B cell (primary cell): ENCODE data around the gene RTL9. TPM values are rescaled to one million over a fixed set of nuclear protein-coding genes. Genes with fewer than 3 reads are reported as not detected.
"Not testable (repeated sequence)": the region's sequence is repeated elsewhere in the genome, so short reads cannot be mapped to it uniquely, and the experiment has no call there.

Source experiments
- ATAC-seq: fragments of 200-7000 bp; cut with Tn5 transposase; one replicate; pipeline ENCODE4 v1.10.0; 2021; ENCODE audit warnings: low read depth, mild to moderate bottlenecking, moderate number of reproducible peaks, moderate library complexity
- CTCF ChIA-PET: fragments of 350-600 bp; sonication (Branson Sonifier 250); formaldehyde crosslinking; loops from one replicate; lab custom pipeline; 2021; ENCODE audit warnings: antibody characterized with exemption, inconsistent platforms; lab: Charles Lee
- POLR2A ChIA-PET: fragments of 350-600 bp; sonication (Branson Sonifier 250); formaldehyde crosslinking; loops from one replicate; lab custom pipeline; 2021; ENCODE audit warnings: antibody characterized with exemption; lab: Charles Lee
- DNase-seq: peaks from one replicate; pipeline ENCODE4 v3.0.0; 2013
- H2AFZ ChIP-seq: 2 replicates; pipeline ENCODE4 v1.6.1; 2012; ENCODE audit warnings: mild to moderate bottlenecking, low read depth, low read length; ENCODE audit not compliant: insufficient read depth, poor library complexity, severe bottlenecking
- H3K27ac ChIP-seq, 2 donors: 1 replicate in 1 of 2; 2 replicates in 1 of 2; pipeline ENCODE4 v1.5.1; 2012 to 2013; ENCODE audit warnings: low read length in 2 of 2, mild to moderate bottlenecking in 2 of 2, moderate library complexity in 1 of 2
- H3K27me3 ChIP-seq, 4 experiments: fragments of 200-600 bp in 1 of 4; sonication (generic) in 1 of 4; replicated peaks in 1 of 4; 1 replicate in 2 of 4; 2 replicates in 2 of 4; pipeline versions ENCODE4 v1.6.1 to v1.7.0; 2013 to 2016; ENCODE audit warnings: low read length in 3 of 4, mild to moderate bottlenecking in 2 of 4, mixed read lengths in 1 of 4, moderate library complexity in 1 of 4; ENCODE audit not compliant: insufficient read depth in 4 of 4, control insufficient read depth in 3 of 4; ENCODE audit errors: control extremely low read depth in 1 of 4
- H3K36me3 ChIP-seq, 2 experiments: replicated peaks in 1 of 2; 1 replicate in 1 of 2; 2 replicates in 1 of 2; pipeline versions ENCODE4 v1.6.1 to v1.7.1; 2013; ENCODE audit warnings: low read length in 1 of 2; ENCODE audit not compliant: insufficient read depth in 2 of 2, control insufficient read depth in 1 of 2; ENCODE audit errors: control extremely low read depth in 1 of 2, extremely low read depth in 1 of 2
- H3K4me1 ChIP-seq, 2 donors: fragments of 200-600 bp in 1 of 2; sonication (generic) in 1 of 2; 1 replicate in 1 of 2; 2 replicates in 1 of 2; pipeline versions ENCODE4 v1.5.1 to v1.6.1; 2013 to 2017; ENCODE audit warnings: low read length in 2 of 2; ENCODE audit not compliant: control insufficient read depth in 2 of 2, insufficient read depth in 2 of 2
- H3K4me2 ChIP-seq: replicated peaks from 2 replicates; pipeline ENCODE3; 2012; ENCODE audit warnings: mild to moderate bottlenecking, low read depth, low read length; ENCODE audit not compliant: poor library complexity, severe bottlenecking
- H3K4me3 ChIP-seq, 5 experiments: fragments of 200-600 bp in 1 of 5; sonication (generic) in 1 of 5; 1 replicate in 3 of 5; 2 replicates in 2 of 5; pipeline versions ENCODE4 v1.5.1 to v1.7.0; 2011 to 2016; ENCODE audit warnings: low read length in 4 of 5, mild to moderate bottlenecking in 4 of 5, low read depth in 2 of 5, control low read depth in 1 of 5, moderate library complexity in 1 of 5; ENCODE audit not compliant: insufficient read depth in 1 of 5; ENCODE audit errors: control extremely low read depth in 1 of 5, extremely low read depth in 1 of 5
- H3K79me2 ChIP-seq: fragments of 200-600 bp; sonication (generic); one replicate; pipeline ENCODE4 v1.6.0; 2016; ENCODE audit warnings: low read length; ENCODE audit not compliant: control insufficient read depth, insufficient read depth
- H3K9ac ChIP-seq: fragments of 200-600 bp; sonication (generic); 2 replicates; pipeline ENCODE4 v1.6.1; 2017; ENCODE audit warnings: mild to moderate bottlenecking, low read length, moderate library complexity
- H3K9me3 ChIP-seq, 3 donors: one replicate each; pipeline versions ENCODE4 v1.6.1 to v1.7.1; 2013; ENCODE audit warnings: low read length in 2 of 3; ENCODE audit not compliant: control insufficient read depth in 2 of 3, insufficient read depth in 1 of 3; ENCODE audit errors: control extremely low read depth in 1 of 3
- H4K20me1 ChIP-seq: 2 replicates; pipeline ENCODE4 v1.6.0; 2012; ENCODE audit warnings: mild to moderate bottlenecking, low read length; ENCODE audit not compliant: insufficient read depth, control insufficient read depth, poor library complexity, severe bottlenecking
- H3K27ac Mint-ChIP-seq: one replicate; pipeline ENCODE4 v1.8.0; 2021; ENCODE audit warnings: mixed read lengths
- H3K27me3 Mint-ChIP-seq: one replicate; pipeline ENCODE4 v1.8.0; 2021; ENCODE audit warnings: mixed read lengths
- H3K4me1 Mint-ChIP-seq: one replicate; pipeline ENCODE4 v1.8.0; 2021; ENCODE audit warnings: mixed read lengths
- H3K4me3 Mint-ChIP-seq: one replicate; pipeline ENCODE4 v1.8.0; 2021; ENCODE audit warnings: mixed read lengths
- H3K9me3 Mint-ChIP-seq: one replicate; pipeline ENCODE4 v1.8.0; 2022; ENCODE audit warnings: mixed read lengths; ENCODE audit not compliant: insufficient read depth
- CTCF ChIP-seq: fragments of 200-600 bp; IDR thresholded peaks from one replicate; pipeline ENCODE4 v1.8.0; 2022; ENCODE audit warnings: antibody characterized with exemption, mild to moderate bottlenecking
- EZH2 ChIP-seq: IDR thresholded peaks from 2 replicates; pipeline ENCODE4 v1.6.1; 2012; ENCODE audit warnings: borderline replicate concordance, low read depth, mild to moderate bottlenecking, moderate library complexity, low read length; ENCODE audit not compliant: insufficient read depth, poor library complexity, severe bottlenecking
- WGBS: methylation state at CpG from one replicate; pipeline ENCODE4 v1.1.5; 2013; ENCODE audit warnings: missing lambda C conversion rate; ENCODE audit not compliant: insufficient coverage; 5-methylcytosine and 5-hydroxymethylcytosine counted together
- intact Hi-C: fragments of 100-400 bp; cut with micrococcal nuclease; formaldehyde crosslinking; loops from one replicate; pipeline ENCODE4 v1.10.0; 2022
- polyA plus RNA-seq: library from polyadenylated mRNA; depleted of rRNA; stranded (reverse); fragments of >200 nt; gene quantifications from 2 replicates; pipeline ENCODE4 v1.2.3, GENCODE V29; 2012
- total RNA-seq, 2 donors: library from RNA; stranded (reverse); fragments of 120-200 nt in 1 of 2; gene quantifications; 1 replicate in 1 of 2; 2 replicates in 1 of 2; pipeline versions ENCODE4 v1.2.3 to v1.2.4, GENCODE V29; 2013 to 2022

RTL9 gene
- total and polyA plus RNA-seq, 2 donors (not counting 1 experiment from before 2014, with no cell fraction given): not detected

- ChIA-PET POLR2A (no interaction called here), CTCF (no interaction called here)
- H2AFZ ChIP-seq: no peak overlapping the region
- no peaks in the 10 kb centered on the region for H3K4me1 Mint-ChIP-seq
- H3K4me1 ChIP-seq: peaks cover 6 to 8% of the 10 kb centered on the region in 2 donors
- no peaks in the 10 kb centered on the region for H3K79me2 ChIP-seq
- peaks cover 0 to 4% (median 1%) of the 10 kb centered on the region in 4 experiments for H3K27me3 ChIP-seq
- no peaks in the 10 kb centered on the region for H4K20me1 ChIP-seq
- H3K36me3 ChIP-seq: no peaks in the 10 kb centered on the region
- ATAC-seq: no peak
- TF ChIP-seq CTCF (no peak), EZH2 (no peak)
- H3K27ac ChIP-seq: no peak overlapping the region
- H3K4me3 Mint-ChIP-seq: no peak overlapping the region
- no peak for DNase-seq
- H3K4me2 ChIP-seq: no peak overlapping the region
- no peak overlapping the region for H3K4me3 ChIP-seq
- no peaks in the 10 kb centered on the region for H3K27me3 Mint-ChIP-seq
- no CpG with 5 or more reads among the region's 1 CpG for WGBS
- no peaks in the 10 kb centered on the region for H3K9me3 Mint-ChIP-seq
- H3K9me3 ChIP-seq: peaks cover 0 to 4% (median 0%) of the 10 kb centered on the region in 3 donors
- no peak overlapping the region for H3K9ac ChIP-seq
- H3K27ac Mint-ChIP-seq: no peak overlapping the region
- intact Hi-C loops: no loop called here
Observed at GRCh38 chrX:110327336-110327735, 31.3 kb upstream of the RTL9 start.

- not testable (repeated sequence) for H3K4me2 ChIP-seq, H3K27ac Mint-ChIP-seq
- no CpG with 5 or more reads among the region's 1 CpG for WGBS
Observed at GRCh38 chrX:110328613-110329012, 30.0 kb upstream of the RTL9 start.

More at GRCh38 chrX:110328613-110329012, 30.0 kb upstream of the RTL9 start:
- H3K4me3 Mint-ChIP-seq, H3K4me1 ChIP-seq, H3K27ac ChIP-seq, H3K9me3 Mint-ChIP-seq, CTCF ChIA-PET, DNase-seq, H4K20me1 ChIP-seq, H2AFZ ChIP-seq, H3K9ac ChIP-seq, H3K27me3 Mint-ChIP-seq, H3K27me3 ChIP-seq, H3K9me3 ChIP-seq, intact Hi-C loops, H3K36me3 ChIP-seq, POLR2A ChIA-PET, ATAC-seq, H3K4me3 ChIP-seq, H3K79me2 ChIP-seq, H3K4me1 Mint-ChIP-seq: not testable (repeated sequence)
